HEK293 (cell line): ENCODE data around the gene TMTC1.
A peak's percentile ranks its signal among the peaks of the same experiment; 100 is the strongest.
"Not testable (repeated sequence)": the region's sequence is repeated elsewhere in the genome, so short reads cannot be mapped to it uniquely, and the experiment has no call there.

Source experiments
- CTCF ChIA-PET: fragments of 350-600 bp; formaldehyde crosslinking; extraction: SDS; loops from one replicate; lab custom pipeline; 2021; ENCODE audit warnings: antibody characterized with exemption; lab: Yijun Ruan, JAX
- POLR2A ChIA-PET: fragments of 300-600 bp; formaldehyde crosslinking; extraction: SDS; loops from one replicate; lab custom pipeline; 2020; ENCODE audit warnings: antibody characterized with exemption, inconsistent platforms; lab: Yijun Ruan, JAX
- H3K27ac ChIP-seq: fragments of 200-500 bp; sonication (Bioruptor generic); 2 replicates; pipeline ENCODE4 v1.5.1; 2014; ENCODE audit warnings: low read depth, low read length, control low read depth, inconsistent platforms; ENCODE audit errors: extremely low read depth
- H3K36me3 ChIP-seq, 2 experiments: fragments of 200-500 bp in 1 of 2; sonication (Bioruptor generic) in 1 of 2; 1 replicate in 1 of 2; 2 replicates in 1 of 2; pipeline ENCODE4 v1.5.1; 2014 to 2017; ENCODE audit warnings: inconsistent platforms in 2 of 2, low read length in 2 of 2; ENCODE audit not compliant: control insufficient read depth in 2 of 2, insufficient read depth in 1 of 2
- H3K4me1 ChIP-seq: fragments of 200-500 bp; sonication (Bioruptor generic); 2 replicates; pipeline ENCODE4 v1.5.1; 2014; ENCODE audit warnings: mild to moderate bottlenecking, low read length, inconsistent platforms; ENCODE audit not compliant: control insufficient read depth, insufficient read depth
- H3K4me3 ChIP-seq: 2 replicates; pipeline ENCODE4 v1.5.1; 2011; ENCODE audit warnings: low read depth, mild to moderate bottlenecking, control low read depth, low read length, moderate library complexity
- H3K9me3 ChIP-seq: fragments of 200-500 bp; sonication (Bioruptor generic); 2 replicates; pipeline ENCODE4 v1.5.1; 2014; ENCODE audit warnings: low read depth, low read length, inconsistent platforms; ENCODE audit not compliant: control insufficient read depth, insufficient read depth
- GLIS2 ChIP-seq: fragments of 450-650 bp; formaldehyde crosslinking; IDR thresholded peaks from 2 replicates; pipeline ENCODE4 v1.5.1; 2016; ENCODE audit warnings: missing biosample characterization, missing genetic modification characterization
- OVOL3 ChIP-seq: fragments of 450-650 bp; formaldehyde crosslinking; IDR thresholded peaks from 2 replicates; pipeline ENCODE4 v1.5.1; 2016; ENCODE audit warnings: missing biosample characterization, missing genetic modification characterization
- SETDB1 ChIP-seq: IDR thresholded peaks from one replicate; pipeline ENCODE4 v1.6.1; 2017; ENCODE audit warnings: mild to moderate bottlenecking, low read length, moderate library complexity, mixed read lengths; ENCODE audit not compliant: insufficient read length
- TCF7L2 ChIP-seq: IDR thresholded peaks from 2 replicates; pipeline ENCODE4 v1.6.1; 2011; ENCODE audit warnings: low read depth, mild to moderate bottlenecking, inconsistent platforms, low read length, moderate library complexity, borderline replicate concordance
- ZNF184 ChIP-seq: fragments of 450-650 bp; IDR thresholded peaks from 2 replicates; pipeline ENCODE4 v1.5.1; 2018; ENCODE audit warnings: missing biosample characterization, mild to moderate bottlenecking, missing genetic modification characterization
- ZNF311 ChIP-seq: fragments of 450-650 bp; formaldehyde crosslinking; IDR thresholded peaks from 2 replicates; pipeline ENCODE4 v1.5.1; 2017; ENCODE audit warnings: missing biosample characterization, missing genetic modification characterization, borderline replicate concordance
- ZNF335 ChIP-seq: fragments of 450-650 bp; formaldehyde crosslinking; conservative IDR thresholded peaks from 2 replicates; pipeline ENCODE4 v1.5.1; 2016; ENCODE audit warnings: missing biosample characterization, missing genetic modification characterization
- ZNF391 ChIP-seq: fragments of 450-650 bp; formaldehyde crosslinking; IDR thresholded peaks from 2 replicates; pipeline ENCODE4 v1.5.1; 2016; ENCODE audit warnings: low read depth, missing biosample characterization, missing genetic modification characterization, borderline replicate concordance
- ZNF473 ChIP-seq: fragments of 450-650 bp; formaldehyde crosslinking; IDR thresholded peaks from 2 replicates; pipeline ENCODE4 v1.5.1; 2017; ENCODE audit warnings: missing biosample characterization, missing genetic modification characterization
- ZNF521 ChIP-seq: fragments of 450-650 bp; formaldehyde crosslinking; IDR thresholded peaks from 2 replicates; pipeline ENCODE4 v1.5.1; 2017; ENCODE audit warnings: missing biosample characterization, mild to moderate bottlenecking, missing genetic modification characterization
- ZNF626 ChIP-seq: fragments of 450-650 bp; sonication (Bioruptor Pico); formaldehyde crosslinking; IDR thresholded peaks from 2 replicates; pipeline ENCODE4 v1.5.1; 2018; ENCODE audit warnings: missing biosample characterization, missing genetic modification characterization, inconsistent platforms
- TF ChIP-seq, protein P1 (sequence below): fragments of 450-650 bp; formaldehyde crosslinking; IDR thresholded peaks from 2 replicates; pipeline ENCODE4 v1.5.1; 2016; ENCODE audit warnings: missing biosample characterization, missing genetic modification characterization
- TF ChIP-seq, protein P2 (sequence below): fragments of 450-650 bp; formaldehyde crosslinking; IDR thresholded peaks from 2 replicates; pipeline ENCODE4 v1.5.1; 2016; ENCODE audit warnings: missing biosample characterization, missing genetic modification characterization
- TF ChIP-seq, protein P3 (sequence below): fragments of 450-650 bp; formaldehyde crosslinking; IDR thresholded peaks from 2 replicates; pipeline ENCODE4 v1.5.1; 2016; ENCODE audit warnings: missing biosample characterization, missing genetic modification characterization
- TF ChIP-seq, protein P4 (sequence below): fragments of 450-650 bp; formaldehyde crosslinking; IDR thresholded peaks from 2 replicates; pipeline ENCODE4 v1.5.1; 2016; ENCODE audit warnings: missing biosample characterization, missing genetic modification characterization

The TMTC1 gene

DNA sequence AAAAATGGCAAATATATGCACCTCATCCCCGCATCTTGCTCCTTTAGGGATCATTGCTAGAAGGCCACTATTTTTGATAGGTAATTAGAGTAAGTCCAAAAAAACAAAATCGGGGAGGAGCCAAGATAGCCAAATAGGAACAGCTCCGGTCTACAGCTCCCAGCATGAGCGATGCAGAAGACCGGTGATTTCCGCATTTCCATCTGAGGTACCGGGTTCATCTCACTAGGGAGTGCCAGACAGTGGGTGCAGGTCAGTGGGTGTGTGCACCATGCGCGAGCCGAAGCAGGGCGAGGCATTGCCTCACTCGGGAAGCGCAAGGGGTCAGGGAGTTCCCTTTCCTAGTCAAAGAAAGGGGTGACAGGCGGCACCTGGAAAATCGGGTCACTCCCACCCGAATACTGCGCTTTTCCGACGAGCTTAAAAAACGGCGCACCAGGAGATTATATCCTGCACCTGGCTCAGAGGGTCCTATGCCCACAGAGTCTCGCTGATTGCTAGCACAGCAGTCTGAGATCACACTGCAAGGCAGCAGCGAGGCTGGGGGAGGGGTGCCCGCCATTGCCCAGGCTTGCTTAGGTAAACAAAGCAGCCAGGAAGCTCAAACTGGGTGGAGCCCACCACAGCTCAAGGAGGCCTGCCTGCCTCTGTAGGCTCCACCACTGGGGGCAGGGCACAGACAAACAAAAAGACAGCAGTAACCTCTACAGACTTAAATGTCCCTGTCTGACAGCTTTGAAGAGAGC lies 26.0 kb upstream of the TMTC1 start:
- H3K9me3 ChIP-seq, POLR2A ChIA-PET, H3K4me3 ChIP-seq, H3K27ac ChIP-seq, H3K4me1 ChIP-seq, H3K36me3 ChIP-seq, CTCF ChIA-PET: not testable (repeated sequence)
- TF ChIP-seq SETDB1 = peak; percentile 59

DNA sequence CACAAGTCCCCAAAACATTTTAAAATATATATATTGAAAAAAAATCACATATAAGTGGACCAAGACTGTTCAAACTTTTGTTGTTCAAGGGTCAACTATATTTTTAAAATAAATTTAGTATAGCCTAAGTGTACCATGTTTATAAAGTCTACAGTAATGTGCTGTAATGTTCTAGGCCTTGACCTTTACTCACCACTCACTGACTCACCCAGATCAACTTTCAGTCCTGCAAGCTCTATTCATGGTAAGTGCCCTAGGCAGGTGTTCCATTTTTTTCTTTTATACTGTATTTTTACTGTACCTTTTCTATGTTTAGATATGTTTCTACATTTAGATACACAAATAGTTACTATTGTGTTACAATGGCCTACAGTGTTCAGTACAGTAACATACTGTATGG lies 23.4 kb upstream of the TMTC1 start:
- Histone ChIP-seq H3K4me1 (no peaks in the 10 kb centered on the region), H3K27ac (no peak overlapping the region), H3K36me3 (no peaks in the 10 kb centered on the region), H3K9me3 (no peaks in the 10 kb centered on the region; the same call in 1 of the 2 replicates), H3K4me3 (no peak overlapping the region)
- no peak for TF ChIP-seq OVOL3 (tag by site-specific recombination)
- no peak for TF ChIP-seq ZNF391
- TF ChIP-seq, protein P1, sequence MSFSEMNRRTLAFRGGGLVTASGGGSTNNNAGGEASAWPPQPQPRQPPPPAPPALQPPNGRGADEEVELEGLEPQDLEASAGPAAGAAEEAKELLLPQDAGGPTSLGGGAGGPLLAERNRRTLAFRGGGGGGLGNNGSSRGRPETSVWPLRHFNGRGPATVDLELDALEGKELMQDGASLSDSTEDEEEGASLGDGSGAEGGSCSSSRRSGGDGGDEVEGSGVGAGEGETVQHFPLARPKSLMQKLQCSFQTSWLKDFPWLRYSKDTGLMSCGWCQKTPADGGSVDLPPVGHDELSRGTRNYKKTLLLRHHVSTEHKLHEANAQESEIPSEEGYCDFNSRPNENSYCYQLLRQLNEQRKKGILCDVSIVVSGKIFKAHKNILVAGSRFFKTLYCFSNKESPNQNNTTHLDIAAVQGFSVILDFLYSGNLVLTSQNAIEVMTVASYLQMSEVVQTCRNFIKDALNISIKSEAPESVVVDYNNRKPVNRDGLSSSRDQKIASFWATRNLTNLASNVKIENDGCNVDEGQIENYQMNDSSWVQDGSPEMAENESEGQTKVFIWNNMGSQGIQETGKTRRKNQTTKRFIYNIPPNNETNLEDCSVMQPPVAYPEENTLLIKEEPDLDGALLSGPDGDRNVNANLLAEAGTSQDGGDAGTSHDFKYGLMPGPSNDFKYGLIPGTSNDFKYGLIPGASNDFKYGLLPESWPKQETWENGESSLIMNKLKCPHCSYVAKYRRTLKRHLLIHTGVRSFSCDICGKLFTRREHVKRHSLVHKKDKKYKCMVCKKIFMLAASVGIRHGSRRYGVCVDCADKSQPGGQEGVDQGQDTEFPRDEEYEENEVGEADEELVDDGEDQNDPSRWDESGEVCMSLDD = no peak
- TF ChIP-seq ZNF184 (tag by site-specific recombination) = no peak
- TF ChIP-seq, protein P2, sequence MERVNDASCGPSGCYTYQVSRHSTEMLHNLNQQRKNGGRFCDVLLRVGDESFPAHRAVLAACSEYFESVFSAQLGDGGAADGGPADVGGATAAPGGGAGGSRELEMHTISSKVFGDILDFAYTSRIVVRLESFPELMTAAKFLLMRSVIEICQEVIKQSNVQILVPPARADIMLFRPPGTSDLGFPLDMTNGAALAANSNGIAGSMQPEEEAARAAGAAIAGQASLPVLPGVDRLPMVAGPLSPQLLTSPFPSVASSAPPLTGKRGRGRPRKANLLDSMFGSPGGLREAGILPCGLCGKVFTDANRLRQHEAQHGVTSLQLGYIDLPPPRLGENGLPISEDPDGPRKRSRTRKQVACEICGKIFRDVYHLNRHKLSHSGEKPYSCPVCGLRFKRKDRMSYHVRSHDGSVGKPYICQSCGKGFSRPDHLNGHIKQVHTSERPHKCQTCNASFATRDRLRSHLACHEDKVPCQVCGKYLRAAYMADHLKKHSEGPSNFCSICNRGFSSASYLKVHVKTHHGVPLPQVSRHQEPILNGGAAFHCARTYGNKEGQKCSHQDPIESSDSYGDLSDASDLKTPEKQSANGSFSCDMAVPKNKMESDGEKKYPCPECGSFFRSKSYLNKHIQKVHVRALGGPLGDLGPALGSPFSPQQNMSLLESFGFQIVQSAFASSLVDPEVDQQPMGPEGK (tag by site-specific recombination) = no peak
- no peak for TF ChIP-seq ZNF626 (tag by site-specific recombination)
- TF ChIP-seq ZNF311 = no peak
- TF ChIP-seq TCF7L2 = no peak
- TF ChIP-seq, protein P3, sequence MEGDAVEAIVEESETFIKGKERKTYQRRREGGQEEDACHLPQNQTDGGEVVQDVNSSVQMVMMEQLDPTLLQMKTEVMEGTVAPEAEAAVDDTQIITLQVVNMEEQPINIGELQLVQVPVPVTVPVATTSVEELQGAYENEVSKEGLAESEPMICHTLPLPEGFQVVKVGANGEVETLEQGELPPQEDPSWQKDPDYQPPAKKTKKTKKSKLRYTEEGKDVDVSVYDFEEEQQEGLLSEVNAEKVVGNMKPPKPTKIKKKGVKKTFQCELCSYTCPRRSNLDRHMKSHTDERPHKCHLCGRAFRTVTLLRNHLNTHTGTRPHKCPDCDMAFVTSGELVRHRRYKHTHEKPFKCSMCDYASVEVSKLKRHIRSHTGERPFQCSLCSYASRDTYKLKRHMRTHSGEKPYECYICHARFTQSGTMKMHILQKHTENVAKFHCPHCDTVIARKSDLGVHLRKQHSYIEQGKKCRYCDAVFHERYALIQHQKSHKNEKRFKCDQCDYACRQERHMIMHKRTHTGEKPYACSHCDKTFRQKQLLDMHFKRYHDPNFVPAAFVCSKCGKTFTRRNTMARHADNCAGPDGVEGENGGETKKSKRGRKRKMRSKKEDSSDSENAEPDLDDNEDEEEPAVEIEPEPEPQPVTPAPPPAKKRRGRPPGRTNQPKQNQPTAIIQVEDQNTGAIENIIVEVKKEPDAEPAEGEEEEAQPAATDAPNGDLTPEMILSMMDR (tag by site-specific recombination) = no peak
- TF ChIP-seq, protein P4, sequence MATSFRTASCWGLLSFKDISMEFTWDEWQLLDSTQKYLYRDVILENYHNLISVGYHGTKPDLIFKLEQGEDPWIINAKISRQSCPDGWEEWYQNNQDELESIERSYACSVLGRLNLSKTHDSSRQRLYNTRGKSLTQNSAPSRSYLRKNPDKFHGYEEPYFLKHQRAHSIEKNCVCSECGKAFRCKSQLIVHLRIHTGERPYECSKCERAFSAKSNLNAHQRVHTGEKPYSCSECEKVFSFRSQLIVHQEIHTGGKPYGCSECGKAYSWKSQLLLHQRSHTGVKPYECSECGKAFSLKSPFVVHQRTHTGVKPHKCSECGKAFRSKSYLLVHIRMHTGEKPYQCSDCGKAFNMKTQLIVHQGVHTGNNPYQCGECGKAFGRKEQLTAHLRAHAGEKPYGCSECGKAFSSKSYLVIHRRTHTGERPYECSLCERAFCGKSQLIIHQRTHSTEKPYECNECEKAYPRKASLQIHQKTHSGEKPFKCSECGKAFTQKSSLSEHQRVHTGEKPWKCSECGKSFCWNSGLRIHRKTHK (tag by site-specific recombination) = no peak
- TF ChIP-seq ZNF335 (tag by site-specific recombination) = no peak
- TF ChIP-seq ZNF473 (tag by site-specific recombination) = no peak
- TF ChIP-seq ZNF521 (tag by site-specific recombination) = no peak
- TF ChIP-seq GLIS2 (tag by site-specific recombination) = no peak
- ChIA-PET POLR2A (no interaction called here), CTCF (no interaction called here)
